HEK293 (cell line): ENCODE measurements around the gene NTSR2.

Source experiments
- CTCF ChIA-PET: fragments of 350-600 bp; formaldehyde crosslinking; extraction: SDS; loops from one replicate; lab custom pipeline; 2021; ENCODE audit warnings: antibody characterized with exemption; lab: Yijun Ruan, JAX
- POLR2A ChIA-PET: fragments of 300-600 bp; formaldehyde crosslinking; extraction: SDS; loops from one replicate; lab custom pipeline; 2020; ENCODE audit warnings: antibody characterized with exemption, inconsistent platforms; lab: Yijun Ruan, JAX
- H3K27ac ChIP-seq: fragments of 200-500 bp; sonication (Bioruptor generic); 2 replicates; pipeline ENCODE4 v1.5.1; 2014; ENCODE audit warnings: low read depth, low read length, control low read depth, inconsistent platforms; ENCODE audit errors: extremely low read depth
- H3K36me3 ChIP-seq, 2 experiments: fragments of 200-500 bp in 1 of 2; sonication (Bioruptor generic) in 1 of 2; 1 replicate in 1 of 2; 2 replicates in 1 of 2; pipeline ENCODE4 v1.5.1; 2014 to 2017; ENCODE audit warnings: inconsistent platforms in 2 of 2, low read length in 2 of 2; ENCODE audit not compliant: control insufficient read depth in 2 of 2, insufficient read depth in 1 of 2
- H3K4me1 ChIP-seq: fragments of 200-500 bp; sonication (Bioruptor generic); 2 replicates; pipeline ENCODE4 v1.5.1; 2014; ENCODE audit warnings: mild to moderate bottlenecking, low read length, inconsistent platforms; ENCODE audit not compliant: control insufficient read depth, insufficient read depth
- H3K4me3 ChIP-seq: 2 replicates; pipeline ENCODE4 v1.5.1; 2011; ENCODE audit warnings: low read depth, mild to moderate bottlenecking, control low read depth, low read length, moderate library complexity
- H3K9me3 ChIP-seq: fragments of 200-500 bp; sonication (Bioruptor generic); 2 replicates; pipeline ENCODE4 v1.5.1; 2014; ENCODE audit warnings: low read depth, low read length, inconsistent platforms; ENCODE audit not compliant: control insufficient read depth, insufficient read depth
- KLF10 ChIP-seq: fragments of 450-650 bp; IDR thresholded peaks from 2 replicates; pipeline ENCODE4 v1.5.1; 2018; ENCODE audit warnings: missing biosample characterization, mild to moderate bottlenecking, missing genetic modification characterization
- MYNN ChIP-seq: fragments of 450-650 bp; formaldehyde crosslinking; IDR thresholded peaks from 2 replicates; pipeline ENCODE4 v1.5.1; 2016; ENCODE audit warnings: missing biosample characterization, missing genetic modification characterization, borderline replicate concordance
- SP3 ChIP-seq: fragments of 450-650 bp; formaldehyde crosslinking; IDR thresholded peaks from 2 replicates; pipeline ENCODE4 v1.5.1; 2016; ENCODE audit warnings: missing biosample characterization, missing genetic modification characterization
- TSHZ1 ChIP-seq: fragments of 450-650 bp; formaldehyde crosslinking; IDR thresholded peaks from 2 replicates; pipeline ENCODE4 v1.5.1; 2016; ENCODE audit warnings: missing biosample characterization, missing genetic modification characterization, borderline replicate concordance
- ZBTB11 ChIP-seq: fragments of 450-650 bp; formaldehyde crosslinking; conservative IDR thresholded peaks from 2 replicates; pipeline ENCODE4 v1.5.1; 2016; ENCODE audit warnings: low read depth, missing biosample characterization, missing genetic modification characterization
- ZBTB48 ChIP-seq: fragments of 450-650 bp; formaldehyde crosslinking; IDR thresholded peaks from 2 replicates; pipeline ENCODE4 v1.5.1; 2016; ENCODE audit warnings: missing biosample characterization, missing genetic modification characterization
- ZBTB7A ChIP-seq: fragments of 450-650 bp; formaldehyde crosslinking; IDR thresholded peaks from 2 replicates; pipeline ENCODE4 v1.5.1; 2016; ENCODE audit warnings: low read depth, missing biosample characterization, missing genetic modification characterization
- ZNF146 ChIP-seq: fragments of 450-650 bp; formaldehyde crosslinking; IDR thresholded peaks from 2 replicates; pipeline ENCODE4 v1.5.1; 2016; ENCODE audit warnings: missing biosample characterization, missing genetic modification characterization
- ZNF16 ChIP-seq: fragments of 450-650 bp; formaldehyde crosslinking; IDR thresholded peaks from 2 replicates; pipeline ENCODE4 v1.5.1; 2016; ENCODE audit warnings: low read depth, missing biosample characterization, missing genetic modification characterization
- ZNF174 ChIP-seq: fragments of 450-650 bp; formaldehyde crosslinking; IDR thresholded peaks from 2 replicates; pipeline ENCODE4 v1.5.0; 2017; ENCODE audit warnings: missing biosample characterization, mild to moderate bottlenecking, missing genetic modification characterization
- ZNF175 ChIP-seq: fragments of 450-650 bp; formaldehyde crosslinking; IDR thresholded peaks from 2 replicates; pipeline ENCODE4 v1.5.1; 2016; ENCODE audit warnings: missing biosample characterization, missing genetic modification characterization
- ZNF202 ChIP-seq: fragments of 450-650 bp; formaldehyde crosslinking; IDR thresholded peaks from 2 replicates; pipeline ENCODE4 v1.5.1; 2016; ENCODE audit warnings: missing biosample characterization, missing genetic modification characterization, borderline replicate concordance
- ZNF221 ChIP-seq: fragments of 450-650 bp; formaldehyde crosslinking; IDR thresholded peaks from 2 replicates; pipeline ENCODE4 v1.5.1; 2017; ENCODE audit warnings: missing biosample characterization, missing genetic modification characterization, borderline replicate concordance
- ZNF324 ChIP-seq: fragments of 450-650 bp; formaldehyde crosslinking; IDR thresholded peaks from 2 replicates; pipeline ENCODE4 v1.5.1; 2016; ENCODE audit warnings: missing biosample characterization, missing genetic modification characterization
- ZNF398 ChIP-seq: fragments of 450-650 bp; formaldehyde crosslinking; IDR thresholded peaks from 2 replicates; pipeline ENCODE4 v1.5.1; 2017; ENCODE audit warnings: missing biosample characterization, missing genetic modification characterization
- ZNF473 ChIP-seq: fragments of 450-650 bp; formaldehyde crosslinking; IDR thresholded peaks from 2 replicates; pipeline ENCODE4 v1.5.1; 2017; ENCODE audit warnings: missing biosample characterization, missing genetic modification characterization
- ZNF521 ChIP-seq: fragments of 450-650 bp; formaldehyde crosslinking; IDR thresholded peaks from 2 replicates; pipeline ENCODE4 v1.5.1; 2017; ENCODE audit warnings: missing biosample characterization, mild to moderate bottlenecking, missing genetic modification characterization
- ZNF558 ChIP-seq: fragments of 450-650 bp; formaldehyde crosslinking; IDR thresholded peaks from 2 replicates; pipeline ENCODE4 v1.5.1; 2016; ENCODE audit warnings: missing biosample characterization, missing genetic modification characterization
- ZNF580 ChIP-seq: fragments of 450-650 bp; formaldehyde crosslinking; IDR thresholded peaks from 2 replicates; pipeline ENCODE4 v1.5.1; 2016; ENCODE audit warnings: missing biosample characterization, missing genetic modification characterization
- ZNF596 ChIP-seq: fragments of 450-650 bp; IDR thresholded peaks from 2 replicates; pipeline ENCODE4 v1.5.0; 2018; ENCODE audit warnings: missing biosample characterization, mild to moderate bottlenecking, missing genetic modification characterization, moderate library complexity
- ZNF658 ChIP-seq: fragments of 450-650 bp; formaldehyde crosslinking; IDR thresholded peaks from 2 replicates; pipeline ENCODE4; 2016; ENCODE audit warnings: missing biosample characterization, missing genetic modification characterization
- ZNF776 ChIP-seq: fragments of 450-650 bp; formaldehyde crosslinking; IDR thresholded peaks from 2 replicates; pipeline ENCODE4 v1.5.0; 2017; ENCODE audit warnings: missing biosample characterization, missing genetic modification characterization, borderline replicate concordance
- ZSCAN30 ChIP-seq: fragments of 450-650 bp; IDR thresholded peaks from 2 replicates; pipeline ENCODE4 v1.5.1; 2018; ENCODE audit warnings: missing biosample characterization, mild to moderate bottlenecking, missing genetic modification characterization, moderate library complexity
- ZSCAN4 ChIP-seq: fragments of 450-650 bp; formaldehyde crosslinking; IDR thresholded peaks from 2 replicates; pipeline ENCODE4 v1.5.1; 2017; ENCODE audit warnings: missing biosample characterization, missing genetic modification characterization
- TF ChIP-seq, protein P1 (sequence below): fragments of 450-650 bp; formaldehyde crosslinking; IDR thresholded peaks from 2 replicates; pipeline ENCODE4 v1.5.1; 2016; ENCODE audit warnings: missing biosample characterization, missing genetic modification characterization

The NTSR2 gene

DNA sequence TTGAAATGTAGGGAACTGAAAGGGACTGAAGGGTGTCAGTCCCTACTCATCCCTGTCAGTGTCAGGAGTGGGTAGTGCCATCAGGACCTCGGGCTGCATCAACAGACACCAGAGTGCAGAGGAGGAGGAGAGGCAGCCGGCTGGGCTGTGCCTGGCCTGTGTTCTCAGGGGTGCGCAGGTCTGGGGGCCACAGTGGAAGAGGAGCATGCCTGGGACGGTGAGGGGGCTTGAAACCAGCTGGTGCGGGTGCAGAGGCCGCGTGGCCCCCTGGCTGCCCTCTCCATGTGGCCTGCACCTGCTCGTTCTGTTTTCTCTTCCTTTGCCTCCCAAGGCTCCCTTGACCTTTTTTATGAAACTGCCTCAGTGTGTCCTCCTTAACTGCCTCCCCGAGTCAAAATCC, 41.3 kb downstream of the NTSR2 start (continued):
- TF ChIP-seq, protein P1, sequence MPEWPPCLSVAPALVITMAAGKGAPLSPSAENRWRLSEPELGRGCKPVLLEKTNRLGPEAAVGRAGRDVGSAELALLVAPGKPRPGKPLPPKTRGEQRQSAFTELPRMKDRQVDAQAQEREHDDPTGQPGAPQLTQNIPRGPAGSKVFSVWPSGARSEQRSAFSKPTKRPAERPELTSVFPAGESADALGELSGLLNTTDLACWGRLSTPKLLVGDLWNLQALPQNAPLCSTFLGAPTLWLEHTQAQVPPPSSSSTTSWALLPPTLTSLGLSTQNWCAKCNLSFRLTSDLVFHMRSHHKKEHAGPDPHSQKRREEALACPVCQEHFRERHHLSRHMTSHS: no peak
- no peak for TF ChIP-seq ZBTB48 (tag by site-specific recombination)
- TF ChIP-seq ZNF202 (tag by site-specific recombination): no peak
- no peak for TF ChIP-seq ZNF521
- TF ChIP-seq ZNF174: no peak

GRCh38 chr2:11625671-11626070, 44.3 kb downstream of the NTSR2 start:
- no peaks in the 10 kb centered on the region for H3K4me1 ChIP-seq
- TF ChIP-seq ZBTB7A (tag by site-specific recombination) (no peak), ZSCAN4 (no peak), ZNF558 (no peak), ZNF146 (tag by site-specific recombination) (no peak), TSHZ1 (tag by site-specific recombination) (no peak), ZSCAN30 (no peak), ZNF221 (tag by site-specific recombination) (no peak), ZNF596 (tag by site-specific recombination) (no peak), ZNF324 (no peak), ZNF658 (no peak)
- POLR2A ChIA-PET: no interaction called here
- H3K36me3 ChIP-seq: peaks cover 0 to 3% of the 10 kb centered on the region in 2 experiments; a peak in 1 of 3 replicates
- no peaks in the 10 kb centered on the region for H3K9me3 ChIP-seq
- H3K4me3 ChIP-seq: no peak overlapping the region
- no peak overlapping the region for H3K27ac ChIP-seq
- CTCF ChIA-PET: interaction anchor here (0.7 to 1.1 kb wide), 2 partner anchors 11 to 137 kb away, joined by 3 read pairs; no protein-coding TSS in a partner anchor

DNA sequence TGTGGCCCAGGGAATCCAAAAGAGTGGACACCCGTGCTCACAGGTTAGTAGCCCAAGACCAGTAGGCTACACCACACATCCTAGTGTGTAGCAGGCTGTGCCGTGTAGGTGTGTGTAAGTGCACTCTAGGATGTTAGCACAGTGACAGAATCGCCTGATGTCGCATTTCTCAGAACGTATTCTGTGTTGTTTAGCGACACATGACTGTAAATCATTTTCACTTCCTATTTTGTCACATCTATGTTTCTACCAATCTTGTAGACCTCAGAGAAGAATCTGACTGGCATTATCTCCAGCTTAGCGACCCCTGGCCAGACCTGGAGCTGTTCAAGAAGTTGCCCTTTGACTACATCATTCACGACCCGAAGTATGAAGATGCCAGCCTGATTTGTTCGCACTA, 45.1 kb downstream of the NTSR2 start:
- Histone ChIP-seq H3K27ac (no peak overlapping the region), H3K9me3 (no peaks in the 10 kb centered on the region), H3K4me3 (no peak overlapping the region), H3K4me1 (no peaks in the 10 kb centered on the region), H3K36me3 (peaks cover 0 to 3% of the 10 kb centered on the region in 2 experiments; a peak in 1 of 3 replicates)
- POLR2A ChIA-PET: no interaction called here
- CTCF ChIA-PET: interaction anchor here (1.1 kb wide), 1 partner anchor 10 kb away, joined by 3 read pairs; no protein-coding TSS in a partner anchor
- TF ChIP-seq ZNF16 (tag by site-specific recombination): no peak
- no peak for TF ChIP-seq ZNF398 (tag by site-specific recombination)
- TF ChIP-seq ZNF776 (tag by site-specific recombination): no peak
- no peak for TF ChIP-seq ZBTB11 (tag by site-specific recombination)
- TF ChIP-seq ZNF473 (tag by site-specific recombination): no peak
- no peak for TF ChIP-seq SP3 (tag by site-specific recombination)
- no peak for TF ChIP-seq ZNF580
- no peak for TF ChIP-seq MYNN (tag by site-specific recombination)
- TF ChIP-seq KLF10: no peak
- TF ChIP-seq ZNF175 (tag by site-specific recombination): no peak
